Transverse colon (tissue), 4 donors: ENCODE measurements around the gene CAVIN2. TPM values are rescaled to one million over a fixed set of nuclear protein-coding genes. Genes with fewer than 3 reads are reported as not detected.

Experiments used
- DNase-seq: peaks from one replicate; pipeline ENCODE4 v3.0.0-alpha.2; 2019
- H3K27ac ChIP-seq, 4 donors: fragments of 200-600 bp; sonication (generic); 2 replicates each; pipeline ENCODE4 v1.5.1; 2016 to 2018; ENCODE audit warnings: inconsistent platforms in 4 of 4
- H3K27me3 ChIP-seq: fragments of 200-600 bp; sonication (generic); 2 replicates; pipeline ENCODE4 v1.5.1; 2017; ENCODE audit warnings: inconsistent platforms
- H3K36me3 ChIP-seq, 4 donors: fragments of 200-600 bp; sonication (generic); 2 replicates each; pipeline ENCODE4 v1.5.1; 2017 to 2019; ENCODE audit warnings: inconsistent platforms in 4 of 4
- H3K4me1 ChIP-seq, 4 donors: fragments of 200-600 bp; sonication (generic); 2 replicates each; pipeline ENCODE4 v1.5.1; 2017 to 2020; ENCODE audit warnings: inconsistent platforms in 4 of 4
- H3K4me3 ChIP-seq, 4 donors: fragments of 200-600 bp; sonication (generic); 1 replicate in 1 of 4; 2 replicates in 3 of 4; pipeline versions ENCODE4 v1.5.1 to v1.6.1; 2017 to 2019; ENCODE audit warnings: inconsistent platforms in 4 of 4
- H3K9me3 ChIP-seq, 2 donors: fragments of 200-600 bp; sonication (generic); 2 replicates each; pipeline ENCODE4 v1.5.1; 2017 to 2019; ENCODE audit warnings: inconsistent platforms in 2 of 2
- CTCF ChIP-seq, 5 experiments: fragments of 200-600 bp in 3 of 5; fragments of 450-650 bp in 2 of 5; sonication (generic) in 3 of 5; IDR thresholded peaks; 1 replicate in 2 of 5; 2 replicates in 3 of 5; pipeline ENCODE4 v1.5.1; 2016 to 2017; ENCODE audit warnings: antibody characterized with exemption in 5 of 5, inconsistent platforms in 3 of 5, mild to moderate bottlenecking in 2 of 5, moderate library complexity in 1 of 5
- EP300 ChIP-seq: sonication (generic); formaldehyde crosslinking; IDR thresholded peaks from one replicate; pipeline ENCODE4 v1.6.1; 2017; ENCODE audit warnings: antibody characterized with exemption, low read depth
- POLR2A ChIP-seq: fragments of 450-650 bp; IDR thresholded peaks from one replicate; pipeline ENCODE4 v1.6.1; 2016; ENCODE audit warnings: antibody characterized with exemption, mild to moderate bottlenecking, moderate library complexity
- POLR2AphosphoS5 ChIP-seq, 3 donors: sonication (generic); formaldehyde crosslinking; IDR thresholded peaks; one replicate each; pipeline ENCODE4 v1.6.1; 2016; ENCODE audit warnings: antibody characterized with exemption in 3 of 3
- WGBS, 2 donors: methylation state at CpG; one replicate each; pipeline ENCODE4 v1.1.5; 2018; ENCODE audit warnings: low coverage in 1 of 2; 5-methylcytosine and 5-hydroxymethylcytosine counted together
- in situ Hi-C, 4 donors: fragments of 200-750 bp; cut with MboI; loops; one replicate each; pipeline versions ENCODE4 v1.15.0 to v1.15.1; 2017; ENCODE audit warnings: low sequenced_read_pairs in 3 of 4, low pct_ligation_motif_present in 1 of 4, low pct_unique_long_range_greater_than_20kb in 1 of 4
- intact Hi-C: fragments of 100-400 bp; cut with DNase I; formaldehyde crosslinking; loops from one replicate; pipeline ENCODE4 v1.15.1; 2023; ENCODE audit warnings: low total_unique reads
- total RNA-seq, 4 donors: library from RNA; depleted of rRNA; stranded (reverse); fragments of >200 nt; gene quantifications; one replicate each; pipeline ENCODE4 v1.1.0, GENCODE V29; 2016

The CAVIN2 gene
- total RNA-seq, 4 donors from 2014 or later: 21.3 to 59.3 (median 25.0) TPM

DNA sequence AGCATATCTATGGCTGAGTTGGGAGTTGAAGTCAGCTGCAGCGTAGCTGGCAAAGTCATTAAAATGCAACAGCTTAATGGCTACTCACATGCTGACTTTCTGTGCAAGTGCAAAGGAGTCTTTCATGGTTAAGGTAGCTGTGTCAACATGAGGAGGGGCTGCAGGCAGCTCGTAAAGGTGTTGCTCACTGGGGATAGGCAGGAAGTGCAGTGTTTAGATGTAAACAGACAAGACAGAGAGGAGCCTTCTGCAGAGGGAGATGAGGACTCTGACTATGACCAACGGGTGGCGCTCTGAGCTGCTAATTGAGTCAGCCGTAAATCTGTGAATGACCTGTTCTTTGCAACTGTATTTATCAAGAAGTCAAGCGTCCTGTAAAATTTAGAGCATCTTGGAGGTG is 22.3 kb upstream of the CAVIN2 start:
- in situ Hi-C loops: no loop called here
- 40 to 50% methylated on average over 5 to 6 of the region's 6 CpGs for WGBS, 2 donors
- TF ChIP-seq POLR2AphosphoS5 (IDR thresholded peaks at IDR 0.05) (no peak), POLR2A (no peak), EP300 (no peak), CTCF (IDR thresholded peaks at IDR 0.05) (peak in 4 of 5 experiments; percentile 27 to 39 (median 33))

DNA sequence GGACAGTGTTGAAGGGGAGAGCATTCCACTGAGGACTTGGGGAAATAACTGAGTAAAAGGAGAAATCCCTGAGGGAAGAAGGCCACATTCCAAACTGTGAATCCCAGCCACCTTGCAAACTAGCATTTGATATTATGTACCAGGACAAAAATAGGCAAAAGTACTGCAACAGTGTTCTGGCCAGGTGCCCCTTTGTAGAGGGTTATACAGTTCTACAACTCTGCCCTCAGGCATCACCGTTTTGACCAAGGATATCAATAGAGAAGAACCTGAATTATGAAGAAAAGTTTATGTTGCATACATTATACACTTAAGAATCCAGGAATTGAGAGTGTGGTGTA is 20.6 kb upstream of the CAVIN2 start:
- Histone ChIP-seq H3K4me3 (no peak overlapping the region), H3K27me3 (no peaks in the 10 kb centered on the region), H3K9me3 (no peaks in the 10 kb centered on the region), H3K4me1 (peaks cover 10 to 33% (median 18%) of the 10 kb centered on the region in 4 donors), H3K36me3 (no peaks in the 10 kb centered on the region), H3K27ac (peak overlapping the region; percentile 58 to 80 (median 77))
- in situ Hi-C loops (no loop called here), intact Hi-C loops (no loop called here)
- DNase-seq: no peak
- TF ChIP-seq EP300 (no peak), POLR2AphosphoS5 (IDR thresholded peaks at IDR 0.05) (no peak)
- 59 to 71% methylated on average over 1 of the region's 1 CpG for WGBS, 2 donors

More for the DNA sequence above, 22.3 kb upstream of the CAVIN2 start:
- peak; percentile 41 for DNase-seq
- no peak overlapping the region for H3K27ac ChIP-seq
- no peaks in the 10 kb centered on the region for H3K36me3 ChIP-seq
- H3K4me1 ChIP-seq: peaks cover 10 to 33% (median 18%) of the 10 kb centered on the region in 4 donors
- H3K9me3 ChIP-seq: no peaks in the 10 kb centered on the region
- H3K27me3 ChIP-seq: no peaks in the 10 kb centered on the region
- no peak overlapping the region for H3K4me3 ChIP-seq
- intact Hi-C loops: no loop called here

- WGBS, 2 donors: 33 to 34% methylated on average over 7 of the region's 7 CpGs
- no peak for DNase-seq
- TF ChIP-seq CTCF (IDR thresholded peaks at IDR 0.05): no peak
- TF ChIP-seq POLR2AphosphoS5 (IDR thresholded peaks at IDR 0.05): peak; percentile 64 to 76 (median 67)
Observed at GRCh38 chr2:191866675-191867506, 20.0 kb upstream of the CAVIN2 start.

DNA sequence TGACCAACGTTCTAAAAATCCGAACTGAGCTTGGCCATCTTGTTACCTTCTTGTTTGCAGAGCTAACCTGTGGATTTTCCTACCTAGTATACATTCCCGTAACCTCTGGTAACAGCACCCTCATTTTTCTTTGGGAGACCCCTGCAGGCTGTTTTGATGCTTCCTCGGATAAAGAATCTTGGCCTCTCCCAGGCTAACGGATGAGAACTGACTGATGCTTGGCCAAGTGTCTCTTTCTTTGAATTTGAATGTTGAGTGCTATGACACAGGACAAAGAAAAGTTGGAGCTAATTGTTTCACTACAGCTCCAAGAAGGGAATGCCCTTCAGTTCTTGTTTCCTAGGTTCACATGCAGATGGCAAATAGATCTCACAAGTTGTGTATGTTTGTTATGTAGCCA is 19.3 kb upstream of the CAVIN2 start:
- WGBS, 2 donors: 70 to 79% methylated on average over 3 to 5 of the region's 5 CpGs
- Histone ChIP-seq H3K27me3 (no peaks in the 10 kb centered on the region), H3K9me3 (no peaks in the 10 kb centered on the region), H3K27ac (peak overlapping the region; percentile 58 to 80 (median 77)), H3K36me3 (no peaks in the 10 kb centered on the region), H3K4me3 (no peak overlapping the region), H3K4me1 (peaks cover 10 to 33% (median 18%) of the 10 kb centered on the region in 4 donors)
- no peak for DNase-seq
- TF ChIP-seq POLR2AphosphoS5 (IDR thresholded peaks at IDR 0.05): no peak
- no peak for TF ChIP-seq EP300
- TF ChIP-seq CTCF (IDR thresholded peaks at IDR 0.05): no peak
- TF ChIP-seq POLR2A: no peak
- intact Hi-C loops (no loop called here), in situ Hi-C loops (no loop called here)

More at GRCh38 chr2:191866675-191867506, 20.0 kb upstream of the CAVIN2 start:
- intact Hi-C loops (no loop called here), in situ Hi-C loops (no loop called here)
- Histone ChIP-seq H3K27me3 (no peaks in the 10 kb centered on the region), H3K36me3 (no peaks in the 10 kb centered on the region), H3K9me3 (no peaks in the 10 kb centered on the region), H3K4me1 (peaks cover 10 to 33% (median 18%) of the 10 kb centered on the region in 4 donors), H3K27ac (peak overlapping the region; percentile 58 to 80 (median 77)), H3K4me3 (no peak overlapping the region)
